ENCODE data around the gene ABCA6. TPM values are rescaled to one million over a fixed set of nuclear protein-coding genes. Genes with fewer than 3 reads are reported as not detected.

ABCA6 gene
- total RNA-seq, 3 donors from 2014 or later (not counting 1 experiment from before 2014, with no cell fraction given) = 0.45 to 1.6 (median 0.75) TPM

DNA sequence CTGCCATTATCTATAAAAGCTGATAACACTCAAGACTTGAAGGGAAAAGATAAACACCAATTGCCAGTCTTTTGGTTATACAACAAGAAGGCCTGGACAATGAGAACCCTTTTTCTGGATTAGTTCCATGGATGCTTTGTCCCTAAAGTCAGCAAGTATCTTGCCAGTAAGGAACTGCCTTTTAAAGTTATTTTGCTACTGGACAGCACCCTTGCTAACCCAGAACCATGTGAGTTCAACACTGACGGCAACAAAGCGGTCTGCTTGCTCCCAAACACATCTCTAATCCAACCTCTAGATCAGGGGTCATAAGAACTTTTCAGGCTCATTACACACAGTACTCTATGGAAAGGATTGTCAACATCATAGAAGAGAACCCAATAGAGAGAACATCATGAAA, 25.3 kb upstream of the ABCA6 start:
- Histone ChIP-seq H3K9me3 (ENCODE audit: control insufficient read depth, insufficient read depth, low read length) (no peaks in the 10 kb centered on the region), H3K4me3 (ENCODE audit: low read length) (no peak overlapping the region), H3K27me3 (ENCODE audit: control insufficient read depth, insufficient read depth, low read length) (no peaks in the 10 kb centered on the region), H3K4me1 (ENCODE audit: control insufficient read depth, insufficient read depth, low read length) (no peaks in the 10 kb centered on the region), H3K36me3 (ENCODE audit: control insufficient read depth, insufficient read depth, low read length) (no peaks in the 10 kb centered on the region), H3K27ac (ENCODE audit: low read length) (no peak overlapping the region)
- Mint-ChIP-seq H3K27ac (no peak overlapping the region), H3K4me3 (no peak overlapping the region), H3K9me3 (no peaks in the 10 kb centered on the region), H3K4me1 (no peaks in the 10 kb centered on the region), H3K36me3 (no peaks in the 10 kb centered on the region), H3K27me3 (ENCODE audit: low read depth in 2 of 2) (no peaks in the 10 kb centered on the region)
- WGBS (ENCODE audit: insufficient coverage) = 94% methylated on average over 2 of the region's 2 CpGs
- ATAC-seq (no peak), DNase-seq (no peak)
- intact Hi-C loops (cut with micrococcal nuclease) = no loop called here
- TF ChIP-seq, protein P1, sequence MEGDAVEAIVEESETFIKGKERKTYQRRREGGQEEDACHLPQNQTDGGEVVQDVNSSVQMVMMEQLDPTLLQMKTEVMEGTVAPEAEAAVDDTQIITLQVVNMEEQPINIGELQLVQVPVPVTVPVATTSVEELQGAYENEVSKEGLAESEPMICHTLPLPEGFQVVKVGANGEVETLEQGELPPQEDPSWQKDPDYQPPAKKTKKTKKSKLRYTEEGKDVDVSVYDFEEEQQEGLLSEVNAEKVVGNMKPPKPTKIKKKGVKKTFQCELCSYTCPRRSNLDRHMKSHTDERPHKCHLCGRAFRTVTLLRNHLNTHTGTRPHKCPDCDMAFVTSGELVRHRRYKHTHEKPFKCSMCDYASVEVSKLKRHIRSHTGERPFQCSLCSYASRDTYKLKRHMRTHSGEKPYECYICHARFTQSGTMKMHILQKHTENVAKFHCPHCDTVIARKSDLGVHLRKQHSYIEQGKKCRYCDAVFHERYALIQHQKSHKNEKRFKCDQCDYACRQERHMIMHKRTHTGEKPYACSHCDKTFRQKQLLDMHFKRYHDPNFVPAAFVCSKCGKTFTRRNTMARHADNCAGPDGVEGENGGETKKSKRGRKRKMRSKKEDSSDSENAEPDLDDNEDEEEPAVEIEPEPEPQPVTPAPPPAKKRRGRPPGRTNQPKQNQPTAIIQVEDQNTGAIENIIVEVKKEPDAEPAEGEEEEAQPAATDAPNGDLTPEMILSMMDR (IDR thresholded peaks at IDR 0.05) = no peak

DNA sequence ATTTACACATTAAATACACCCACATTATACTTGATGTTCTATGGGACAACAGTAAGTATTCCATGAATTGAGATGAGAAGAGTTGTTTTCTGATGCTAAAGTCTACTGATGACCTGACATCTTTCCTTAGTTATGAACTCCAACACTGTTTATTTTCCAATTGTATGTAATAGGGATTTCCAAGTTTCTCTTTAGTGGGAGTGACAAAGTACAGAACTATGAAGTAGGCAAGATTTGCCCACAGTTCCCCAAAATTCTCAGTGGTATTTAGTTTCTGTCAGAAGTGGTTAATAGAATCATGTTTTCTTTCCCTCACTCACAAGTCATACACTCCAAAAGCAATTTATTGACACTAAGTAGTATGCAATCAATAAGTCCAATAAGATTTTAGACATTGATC, 22.5 kb upstream of the ABCA6 start:
- ATAC-seq (no peak), DNase-seq (no peak)
- no peak overlapping the region for H3K4me3 Mint-ChIP-seq
- H3K36me3 Mint-ChIP-seq = no peaks in the 10 kb centered on the region
- Histone ChIP-seq H3K4me3 (ENCODE audit: low read length) (no peak overlapping the region), H3K9me3 (ENCODE audit: control insufficient read depth, insufficient read depth, low read length) (no peaks in the 10 kb centered on the region), H3K4me1 (ENCODE audit: control insufficient read depth, insufficient read depth, low read length) (no peaks in the 10 kb centered on the region), H3K27me3 (ENCODE audit: control insufficient read depth, insufficient read depth, low read length) (no peaks in the 10 kb centered on the region), H3K36me3 (ENCODE audit: control insufficient read depth, insufficient read depth, low read length) (no peaks in the 10 kb centered on the region), H3K27ac (ENCODE audit: low read length) (no peak overlapping the region)
- H3K27me3 Mint-ChIP-seq (ENCODE audit: low read depth in 2 of 2) = no peaks in the 10 kb centered on the region
- no peak overlapping the region for H3K27ac Mint-ChIP-seq
- H3K9me3 Mint-ChIP-seq = no peaks in the 10 kb centered on the region
- TF ChIP-seq, protein P1 (IDR thresholded peaks at IDR 0.05) = no peak
- intact Hi-C loops (cut with micrococcal nuclease) = no loop called here
- H3K4me1 Mint-ChIP-seq = no peaks in the 10 kb centered on the region

DNA sequence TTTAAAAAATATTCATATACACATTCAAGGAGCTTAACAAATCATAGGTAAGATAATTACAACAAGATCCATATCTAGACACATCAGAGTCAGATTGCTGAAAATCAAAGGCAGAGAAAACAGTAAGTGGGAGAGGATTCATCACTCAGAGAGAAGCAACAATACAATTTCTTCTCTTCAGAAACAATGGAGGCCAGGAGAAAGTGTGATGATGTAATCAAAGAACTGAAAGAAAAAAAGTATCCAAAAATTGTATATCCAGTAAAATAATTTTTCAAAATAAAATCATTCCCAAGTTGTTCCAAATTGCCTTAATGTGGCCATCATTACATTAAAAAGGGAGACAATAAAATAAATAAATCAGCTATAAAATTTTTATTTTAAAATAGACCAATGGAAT, 17.7 kb upstream of the ABCA6 start:
- no peaks in the 10 kb centered on the region for H3K27me3 ChIP-seq (ENCODE audit: control insufficient read depth, insufficient read depth, low read length)
- no peaks in the 10 kb centered on the region for H3K4me1 ChIP-seq (ENCODE audit: control insufficient read depth, insufficient read depth, low read length)
- TF ChIP-seq, protein P1 (IDR thresholded peaks at IDR 0.05) = no peak
- H3K9me3 ChIP-seq (ENCODE audit: control insufficient read depth, insufficient read depth, low read length) = no peaks in the 10 kb centered on the region
- H3K27ac Mint-ChIP-seq = no peak overlapping the region
- ATAC-seq (no peak), DNase-seq (no peak)
- H3K36me3 Mint-ChIP-seq = no peaks in the 10 kb centered on the region
- no peak overlapping the region for H3K27ac ChIP-seq (ENCODE audit: low read length)
- no peaks in the 10 kb centered on the region for H3K9me3 Mint-ChIP-seq
- no peaks in the 10 kb centered on the region for H3K4me1 Mint-ChIP-seq
- H3K4me3 Mint-ChIP-seq = no peak overlapping the region
- no peaks in the 10 kb centered on the region for H3K27me3 Mint-ChIP-seq (ENCODE audit: low read depth in 2 of 2)
- no peaks in the 10 kb centered on the region for H3K36me3 ChIP-seq (ENCODE audit: control insufficient read depth, insufficient read depth, low read length)
- intact Hi-C loops (cut with micrococcal nuclease) = no loop called here
- H3K4me3 ChIP-seq (ENCODE audit: low read length) = no peak overlapping the region

DNA sequence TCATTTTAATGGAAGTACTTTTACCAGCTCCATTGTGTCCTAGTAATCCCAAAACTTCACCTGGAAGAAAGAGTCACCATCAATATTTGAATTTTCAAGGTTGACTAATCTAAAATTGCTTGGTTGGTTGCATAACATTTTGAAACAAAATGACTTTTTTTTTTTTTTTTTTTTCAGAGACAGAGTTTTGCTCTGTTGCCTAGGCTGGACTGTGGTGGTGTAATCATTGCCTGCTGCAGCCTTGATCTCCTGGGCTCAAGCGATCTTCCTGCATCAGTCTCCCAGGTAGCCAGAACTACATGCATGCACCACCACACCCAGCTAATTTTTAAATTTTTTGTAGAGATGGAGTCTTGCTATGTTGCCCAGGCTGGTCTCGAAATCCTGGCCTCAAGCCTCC, 12.6 kb upstream of the ABCA6 start:
- TF ChIP-seq, protein P1 (IDR thresholded peaks at IDR 0.05) = no peak
- no peak overlapping the region for H3K27ac ChIP-seq (ENCODE audit: low read length)
- H3K27ac Mint-ChIP-seq = no peak overlapping the region
- H3K27me3 ChIP-seq (ENCODE audit: control insufficient read depth, insufficient read depth, low read length) = no peaks in the 10 kb centered on the region
- ATAC-seq = no peak
- no peaks in the 10 kb centered on the region for H3K4me1 Mint-ChIP-seq
- no peaks in the 10 kb centered on the region for H3K9me3 Mint-ChIP-seq
- H3K27me3 Mint-ChIP-seq (ENCODE audit: low read depth in 2 of 2) = no peaks in the 10 kb centered on the region
- no peaks in the 10 kb centered on the region for H3K9me3 ChIP-seq (ENCODE audit: control insufficient read depth, insufficient read depth, low read length)
- 100% methylated on average over 1 of the region's 2 CpGs for WGBS (ENCODE audit: insufficient coverage)
- intact Hi-C loops (cut with micrococcal nuclease) = no loop called here
- H3K4me3 Mint-ChIP-seq = no peak overlapping the region
- H3K4me1 ChIP-seq (ENCODE audit: control insufficient read depth, insufficient read depth, low read length) = no peaks in the 10 kb centered on the region
- peaks cover 6% of the 10 kb centered on the region for H3K36me3 Mint-ChIP-seq
- no peak overlapping the region for H3K4me3 ChIP-seq (ENCODE audit: low read length)
- DNase-seq = no peak
- no peaks in the 10 kb centered on the region for H3K36me3 ChIP-seq (ENCODE audit: control insufficient read depth, insufficient read depth, low read length)

All from natural killer cell (primary cell).